ENCODE measurements around the gene TEAD4. TPM values are rescaled to one million over a fixed set of nuclear protein-coding genes. Genes with fewer than 3 reads are reported as not detected.

TEAD4 gene
- total RNA-seq, 1 experiment from 2014 or later = 43.2 TPM

GRCh38 chr12:2988494-2988893 lies 29.3 kb downstream of the TEAD4 start:
- BruUV-seq (replicated peaks) = no TSS peak
- DNase-seq (ENCODE audit: low read depth, low spot score) = no peak
- TF ChIP-seq CBX3 (IDR thresholded peaks at IDR 0.05; ENCODE audit: low read depth) = no peak
- no peak for TF ChIP-seq TCF7L2 (IDR thresholded peaks at IDR 0.05; ENCODE audit: borderline replicate concordance, extremely low read depth, insufficient read depth, insufficient read length)
- no peak for TF ChIP-seq EZH2 (IDR thresholded peaks at IDR 0.05)
- TF ChIP-seq ZNF274 (IDR thresholded peaks at IDR 0.05; ENCODE audit: low read depth, low read length) = no peak
- no peak for TF ChIP-seq YY1 (IDR thresholded peaks at IDR 0.05; ENCODE audit: extremely low read depth, insufficient replicate concordance, low read depth, low read length)
- TF ChIP-seq SP1 (IDR thresholded peaks at IDR 0.05; ENCODE audit: low read depth) = no peak
- TF ChIP-seq EZH2phosphoT487 (IDR thresholded peaks at IDR 0.05; ENCODE audit: borderline replicate concordance) = no peak
- TF ChIP-seq ZBTB33 (IDR thresholded peaks at IDR 0.05; ENCODE audit: extremely low read depth, insufficient replicate concordance, low read length) = no peak
- TF ChIP-seq ELF1 (IDR thresholded peaks at IDR 0.05; ENCODE audit: borderline replicate concordance, low read depth) = no peak
- TF ChIP-seq POLR2A (IDR thresholded peaks at IDR 0.05; ENCODE audit: borderline replicate concordance, extremely low read depth, insufficient read depth, insufficient read length) = no peak
- no peak for TF ChIP-seq REST (IDR thresholded peaks at IDR 0.05; ENCODE audit: low read depth)
- no peak for TF ChIP-seq FOSL1 (IDR thresholded peaks at IDR 0.05; ENCODE audit: low read depth)
- no peak for TF ChIP-seq MAX (IDR thresholded peaks at IDR 0.05)
- no peak for TF ChIP-seq RAD21 (IDR thresholded peaks at IDR 0.05; ENCODE audit: low read depth)
- H3K4me1 ChIP-seq (ENCODE audit: control insufficient read depth in 1 of 2, insufficient read depth in 2 of 2, low read length in 2 of 2) = no peaks in the 10 kb centered on the region
- no peaks in the 10 kb centered on the region for H3K27me3 ChIP-seq (ENCODE audit: insufficient read depth, low read length)
- no peak for ATAC-seq
- ChIA-PET RAD21 (ENCODE audit: low non-redundant PET in 1 of 2, low total read pairs in 2 of 2, uncharacterized antibody in 2 of 2, unreplicated experiment in 2 of 2) (no interaction called here), POLR2A (no interaction called here), CTCF (no interaction called here)
- H3K27ac ChIP-seq (ENCODE audit: low read depth, low read length) = no peak overlapping the region
- peaks cover 0 to 5% of the 10 kb centered on the region in 2 experiments; a peak in 1 of 4 replicates for H3K36me3 ChIP-seq (ENCODE audit: control insufficient read depth in 1 of 2, insufficient read depth in 2 of 2, low read length in 2 of 2)
- H3K79me2 ChIP-seq (ENCODE audit: insufficient read depth, low read length) = peaks cover 50% of the 10 kb centered on the region
- no peaks in the 10 kb centered on the region; the same call in 1 of the 2 replicates for H4K20me1 ChIP-seq (ENCODE audit: insufficient read depth)
- intact Hi-C loops (cut with micrococcal nuclease) = no loop called here
- H3K9ac ChIP-seq (ENCODE audit: low read length) = no peak overlapping the region
- H3K4me2 ChIP-seq (ENCODE audit: low read length) = no peak overlapping the region
- H3K4me3 ChIP-seq (replicated peaks in 1 of 2; ENCODE audit: low read depth in 1 of 2, low read length in 2 of 2) = no peak overlapping the region
- H3K9me3 ChIP-seq (ENCODE audit: control insufficient read depth in 1 of 2, insufficient read depth in 1 of 2, low read depth in 1 of 2, low read length in 2 of 2) = no peaks in the 10 kb centered on the region
- H2AFZ ChIP-seq (ENCODE audit: low read depth, low read length, poor library complexity, severe bottlenecking) = no peak overlapping the region
- no peaks in the 10 kb centered on the region for H3K9me2 ChIP-seq (ENCODE audit: insufficient read depth)
